BLaER1 (cell line): Measurements from ENCODE around the gene MORN5.

ENCODE experiments used
- H3K27ac ChIP-seq: shearing (Covaris generic); formaldehyde crosslinking; 2 replicates; pipeline ENCODE4 v1.8.1; 2022
- H3K27me3 ChIP-seq: shearing (Covaris generic); formaldehyde crosslinking; 2 replicates; pipeline ENCODE4 v1.8.1; 2022
- H3K36me3 ChIP-seq: shearing (Covaris generic); formaldehyde crosslinking; 2 replicates; pipeline ENCODE4 v1.8.1; 2022
- H3K4me1 ChIP-seq: shearing (Covaris generic); formaldehyde crosslinking; 2 replicates; pipeline ENCODE4 v1.8.1; 2022
- H3K4me2 ChIP-seq: shearing (Covaris generic); formaldehyde crosslinking; 2 replicates; pipeline ENCODE4 v1.8.1; 2022
- H3K4me3 ChIP-seq: shearing (Covaris generic); formaldehyde crosslinking; 2 replicates; pipeline ENCODE4 v1.8.1; 2022
- H3K9ac ChIP-seq: shearing (Covaris generic); formaldehyde crosslinking; 2 replicates; pipeline ENCODE4 v1.8.1; 2022
- H3K9me3 ChIP-seq: shearing (Covaris generic); formaldehyde crosslinking; 2 replicates; pipeline ENCODE4 v1.8.1; 2022
- H4K20me1 ChIP-seq: shearing (Covaris generic); formaldehyde crosslinking; 2 replicates; pipeline ENCODE4 v1.8.1; 2022
- Cebpa-rat ChIP-seq: shearing (Covaris generic); IDR thresholded peaks from 2 replicates; pipeline ENCODE4 v1.8.1; 2022

The MORN5 gene

DNA sequence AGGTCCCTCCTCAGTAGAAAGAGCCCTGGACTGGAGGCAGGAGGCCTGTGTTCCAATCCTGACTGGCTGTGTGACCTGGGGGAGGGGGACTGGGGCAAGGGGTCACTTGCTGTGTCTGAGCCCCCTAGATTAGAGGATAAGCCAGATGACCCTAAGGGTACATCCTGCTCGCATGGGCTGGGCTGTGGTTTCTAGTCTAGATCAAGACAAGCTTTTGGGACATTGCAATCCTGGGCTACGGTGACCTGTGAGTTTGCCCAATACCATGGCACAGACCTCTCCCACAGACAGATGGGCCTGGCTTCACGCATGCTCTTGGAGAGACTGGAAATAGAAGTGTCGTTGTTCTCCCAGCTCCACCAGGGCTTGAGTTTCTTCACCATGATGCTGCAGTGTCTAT is 27.2 kb upstream of the MORN5 start:
- Histone ChIP-seq H3K9ac (no peak overlapping the region), H3K36me3 (no peaks in the 10 kb centered on the region), H3K4me1 (no peaks in the 10 kb centered on the region), H3K27me3 (peaks cover 13% of the 10 kb centered on the region), H3K4me3 (no peak overlapping the region), H3K27ac (no peak overlapping the region), H4K20me1 (no peaks in the 10 kb centered on the region), H3K4me2 (no peak overlapping the region), H3K9me3 (no peaks in the 10 kb centered on the region)
- no peak for TF ChIP-seq Cebpa-rat

DNA sequence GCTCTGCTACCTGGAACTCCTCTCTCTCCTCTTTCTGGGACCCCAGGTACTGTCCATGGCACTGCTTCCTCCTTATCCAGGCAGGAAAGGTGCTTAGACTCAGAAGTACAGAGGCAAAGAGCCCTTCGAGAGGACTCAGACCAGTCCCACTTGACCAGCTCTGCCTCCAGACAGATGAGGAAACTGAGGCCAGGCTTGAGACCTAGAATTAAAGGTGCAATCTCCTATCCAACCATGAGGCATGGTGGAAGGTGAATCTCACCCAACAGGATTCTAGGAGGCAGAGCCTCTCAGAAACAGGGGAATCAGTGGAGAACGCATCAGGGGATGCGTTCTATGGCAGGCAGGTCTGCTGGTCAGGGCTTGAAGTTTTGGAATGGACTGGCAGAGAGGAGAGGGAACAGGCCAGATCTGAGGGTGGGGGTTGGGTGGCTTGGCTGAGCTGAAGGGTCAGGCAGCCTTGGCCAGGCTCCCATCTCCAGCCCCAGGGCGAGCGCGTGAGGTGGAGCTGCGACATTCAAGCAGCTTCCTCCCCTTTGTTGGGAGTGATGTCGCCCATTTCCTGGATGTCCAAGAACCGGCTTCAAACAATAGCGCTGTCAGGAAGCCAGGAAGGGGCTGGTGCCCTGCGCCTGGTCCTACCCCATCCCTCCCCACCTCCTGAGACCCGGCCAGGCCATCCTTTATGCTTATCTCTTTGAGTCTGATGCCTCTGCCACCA is 26.3 kb upstream of the MORN5 start:
- H3K4me1 ChIP-seq, result no peaks in the 10 kb centered on the region
- H3K9me3 ChIP-seq, result no peaks in the 10 kb centered on the region
- H3K9ac ChIP-seq, result no peak overlapping the region
- H4K20me1 ChIP-seq, result no peaks in the 10 kb centered on the region
- no peak for TF ChIP-seq Cebpa-rat
- no peaks in the 10 kb centered on the region for H3K36me3 ChIP-seq
- peaks cover 7% of the 10 kb centered on the region; the same call in 1 of the 2 replicates for H3K27me3 ChIP-seq
- H3K27ac ChIP-seq, result no peak overlapping the region
- no peak overlapping the region for H3K4me2 ChIP-seq
- H3K4me3 ChIP-seq, result no peak overlapping the region

DNA sequence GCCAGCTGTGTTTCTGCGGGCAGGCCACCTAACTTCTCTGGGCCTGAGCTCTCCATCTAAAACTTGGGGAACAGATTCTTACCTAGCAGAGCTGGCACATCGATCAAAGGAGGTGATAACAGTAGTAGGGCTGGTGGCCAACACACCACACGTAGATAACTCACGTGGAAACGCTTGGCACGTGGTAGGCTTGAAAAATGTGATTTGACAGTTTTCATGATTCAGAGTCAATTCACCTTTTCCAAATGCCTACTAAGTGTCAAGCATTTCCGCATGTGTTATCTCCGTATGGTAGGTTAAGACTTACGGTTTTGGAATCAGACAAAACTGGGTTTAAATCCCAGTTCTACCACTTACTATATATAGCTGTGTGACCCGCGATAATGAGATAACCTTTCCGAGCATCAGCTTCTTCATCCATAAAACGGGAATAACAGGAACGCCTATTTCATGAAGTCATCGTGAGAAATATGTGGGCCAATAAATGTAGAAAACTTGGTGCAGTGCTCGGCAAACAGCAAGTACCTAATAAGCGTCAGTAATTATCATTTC is 25.6 kb upstream of the MORN5 start:
- TF ChIP-seq Cebpa-rat, result no peak
- Histone ChIP-seq H3K4me1 (no peaks in the 10 kb centered on the region), H3K36me3 (no peaks in the 10 kb centered on the region), H3K4me3 (no peak overlapping the region), H3K27me3 (peaks cover 7% of the 10 kb centered on the region; the same call in 1 of the 2 replicates), H4K20me1 (no peaks in the 10 kb centered on the region), H3K4me2 (no peak overlapping the region), H3K27ac (no peak overlapping the region), H3K9me3 (no peaks in the 10 kb centered on the region), H3K9ac (no peak overlapping the region)

DNA sequence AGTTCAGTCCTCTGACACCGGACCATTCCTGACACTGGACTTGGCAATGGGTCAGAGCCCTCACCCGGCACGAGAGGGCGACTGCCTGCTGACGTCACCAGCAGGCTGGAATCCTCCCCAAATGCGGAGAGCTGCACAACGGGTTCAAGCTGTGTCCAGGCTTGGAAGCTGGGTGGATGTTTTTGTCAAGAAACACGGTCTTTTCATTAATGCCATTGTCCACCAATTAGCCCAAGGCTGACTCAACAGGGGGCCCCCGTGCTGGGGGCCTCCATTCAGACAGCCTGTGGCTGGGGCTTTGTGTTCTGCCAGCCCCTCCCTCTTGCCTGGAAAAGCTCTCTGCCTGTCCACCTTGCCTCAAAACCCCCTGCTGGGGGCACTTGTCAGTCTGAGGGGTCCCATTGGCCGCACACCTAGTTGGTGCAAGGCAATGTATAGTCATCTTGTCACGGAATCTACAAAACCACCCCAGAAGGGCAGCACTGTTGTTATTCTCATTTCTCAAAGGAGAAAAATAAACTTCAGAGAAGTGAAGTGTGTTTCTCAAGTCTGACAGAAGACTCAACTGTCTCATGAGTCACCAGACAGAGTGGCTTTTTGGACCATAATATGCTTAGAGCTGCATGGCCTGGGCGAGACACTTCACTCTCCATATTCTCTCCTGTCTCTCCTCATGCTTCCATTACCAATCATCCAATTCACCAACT is 24.7 kb upstream of the MORN5 start:
- no peak for TF ChIP-seq Cebpa-rat
- H3K27ac ChIP-seq, result no peak overlapping the region
- no peaks in the 10 kb centered on the region for H4K20me1 ChIP-seq
- H3K9me3 ChIP-seq, result no peaks in the 10 kb centered on the region
- no peaks in the 10 kb centered on the region for H3K36me3 ChIP-seq
- H3K4me1 ChIP-seq, result no peaks in the 10 kb centered on the region
- no peak overlapping the region for H3K9ac ChIP-seq
- H3K27me3 ChIP-seq, result peaks cover 7% of the 10 kb centered on the region; the same call in 1 of the 2 replicates
- H3K4me3 ChIP-seq, result no peak overlapping the region
- H3K4me2 ChIP-seq, result no peak overlapping the region

DNA sequence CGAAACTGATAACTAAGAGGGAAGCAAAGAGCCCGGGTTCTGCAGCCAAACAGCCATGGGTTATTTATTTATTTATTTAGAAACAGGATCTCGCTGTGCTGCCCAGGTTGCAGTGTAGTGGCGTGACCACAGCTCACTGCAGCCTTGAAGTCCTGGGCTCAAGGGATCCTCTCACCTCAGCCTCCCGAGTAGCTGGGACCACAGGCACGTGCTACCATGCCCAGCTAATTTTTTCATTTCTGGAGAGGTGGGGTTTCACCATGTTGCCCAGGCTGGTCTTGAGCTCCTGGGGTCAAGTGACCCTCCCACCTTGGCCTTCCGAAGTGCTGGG is 24.2 kb upstream of the MORN5 start:
- Histone ChIP-seq H3K4me2 (no peak overlapping the region), H3K9me3 (no peaks in the 10 kb centered on the region), H3K27me3 (peaks cover 7% of the 10 kb centered on the region; the same call in 1 of the 2 replicates), H3K27ac (no peak overlapping the region), H3K4me3 (no peak overlapping the region), H4K20me1 (no peaks in the 10 kb centered on the region), H3K36me3 (no peaks in the 10 kb centered on the region), H3K9ac (no peak overlapping the region), H3K4me1 (no peaks in the 10 kb centered on the region)
- TF ChIP-seq Cebpa-rat, result no peak

DNA sequence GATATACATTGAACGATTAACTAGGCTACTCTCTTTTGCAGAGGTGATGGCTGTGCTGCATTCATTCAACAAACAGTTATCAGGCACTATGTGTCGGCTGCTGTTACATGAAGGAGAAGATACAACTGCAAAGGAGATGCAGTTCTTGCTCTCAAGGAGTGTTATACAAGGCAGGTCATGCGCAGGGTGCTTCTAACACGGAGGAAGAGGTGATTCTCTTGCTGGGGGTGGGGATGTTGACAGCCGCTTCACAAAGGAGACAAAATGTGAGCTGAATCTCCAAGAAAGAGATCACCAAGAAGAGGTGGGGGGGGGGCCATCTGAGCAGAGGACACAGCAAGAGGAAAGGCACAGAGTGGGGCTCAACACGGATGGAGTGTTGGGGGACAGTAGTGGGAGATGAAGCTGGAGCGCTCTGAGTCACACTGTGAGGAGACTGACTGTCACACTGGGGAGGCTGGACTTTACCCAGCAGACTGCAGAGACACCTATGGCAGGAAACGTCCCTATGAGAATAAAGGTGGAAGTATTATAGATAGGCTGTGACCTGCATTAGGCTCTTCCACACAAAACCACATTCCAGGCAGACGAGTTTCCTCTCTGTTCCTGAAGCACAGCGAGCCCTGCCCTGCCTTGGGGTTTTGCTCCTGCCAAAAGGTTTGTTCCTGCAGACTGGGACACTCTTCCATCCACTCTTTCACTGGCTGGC is 21.0 kb upstream of the MORN5 start:
- no peak overlapping the region for H3K4me3 ChIP-seq
- H3K36me3 ChIP-seq, result peaks cover 27% of the 10 kb centered on the region
- H3K4me1 ChIP-seq, result no peaks in the 10 kb centered on the region
- H3K27me3 ChIP-seq, result no peaks in the 10 kb centered on the region
- H3K9me3 ChIP-seq, result no peaks in the 10 kb centered on the region
- H4K20me1 ChIP-seq, result no peaks in the 10 kb centered on the region
- no peak overlapping the region for H3K4me2 ChIP-seq
- no peak for TF ChIP-seq Cebpa-rat
- no peak overlapping the region for H3K27ac ChIP-seq
- H3K9ac ChIP-seq, result no peak overlapping the region

DNA sequence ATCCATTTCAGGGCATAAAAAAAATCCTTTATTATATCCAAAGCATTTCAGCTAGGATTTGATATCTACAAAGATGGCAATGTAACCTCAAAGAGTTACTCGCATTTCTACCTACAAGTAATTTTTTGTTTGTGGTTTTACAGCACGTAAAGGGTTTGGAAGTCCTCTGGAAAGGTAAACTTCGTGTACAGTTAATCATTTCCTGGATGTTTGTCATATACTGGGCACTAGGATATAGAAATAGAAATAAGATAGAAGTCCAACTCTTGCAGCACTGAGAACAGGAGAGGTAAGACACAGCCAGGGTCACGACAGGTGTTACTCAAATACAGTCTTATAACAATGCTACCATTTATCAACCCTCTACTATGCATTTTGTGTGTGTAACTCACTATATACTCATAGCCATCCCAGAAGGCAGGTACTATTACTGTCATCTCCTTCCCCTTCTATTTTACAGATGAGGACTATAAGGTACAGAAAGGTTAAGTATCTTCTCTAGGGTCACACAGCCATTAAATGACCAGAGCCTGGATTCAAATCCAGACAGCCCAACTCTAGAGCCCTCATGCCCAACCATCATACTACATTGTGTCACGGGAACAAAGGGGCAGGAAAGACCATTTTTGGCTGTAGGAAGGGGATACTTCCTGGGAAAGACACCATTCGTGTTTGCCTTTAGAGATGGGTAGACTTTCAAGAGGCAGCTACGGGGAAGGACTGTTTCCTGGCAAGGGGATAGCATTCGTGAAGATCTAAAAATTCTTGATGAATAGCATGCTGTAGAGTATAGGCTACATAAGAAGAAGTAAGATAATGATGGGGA is 19.1 kb upstream of the MORN5 start:
- Histone ChIP-seq H3K9me3 (no peaks in the 10 kb centered on the region), H3K4me1 (no peaks in the 10 kb centered on the region), H3K4me2 (no peak overlapping the region), H4K20me1 (peaks cover 14% of the 10 kb centered on the region), H3K27ac (no peak overlapping the region), H3K36me3 (peaks cover 46% of the 10 kb centered on the region), H3K9ac (no peak overlapping the region), H3K27me3 (no peaks in the 10 kb centered on the region), H3K4me3 (no peak overlapping the region)
- no peak for TF ChIP-seq Cebpa-rat

DNA sequence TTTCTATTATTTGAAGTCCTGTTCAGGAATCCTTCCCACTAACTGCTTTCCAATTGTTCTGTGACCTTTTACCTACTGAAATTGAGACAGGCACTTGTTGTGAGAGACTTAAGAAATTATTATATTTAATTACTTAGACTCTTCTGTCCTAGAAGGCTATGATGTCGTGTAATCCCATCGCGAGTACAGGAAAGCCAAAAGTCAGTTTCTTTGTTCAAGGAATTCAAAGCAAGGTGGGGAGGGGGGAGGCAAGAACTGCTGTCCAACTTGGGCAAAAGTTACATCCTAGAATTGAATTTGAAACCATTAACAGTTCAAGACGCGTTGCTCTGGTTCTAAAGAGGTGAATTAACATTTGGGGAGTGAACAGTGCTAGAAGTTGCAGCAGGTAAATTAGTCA is 18.0 kb upstream of the MORN5 start:
- Histone ChIP-seq H3K9me3 (no peaks in the 10 kb centered on the region), H3K4me2 (no peak overlapping the region), H3K4me3 (no peak overlapping the region), H3K27ac (no peak overlapping the region), H3K36me3 (peaks cover 56% of the 10 kb centered on the region), H3K27me3 (no peaks in the 10 kb centered on the region), H3K9ac (no peak overlapping the region), H4K20me1 (peaks cover 23% of the 10 kb centered on the region), H3K4me1 (no peaks in the 10 kb centered on the region)
- no peak for TF ChIP-seq Cebpa-rat

DNA sequence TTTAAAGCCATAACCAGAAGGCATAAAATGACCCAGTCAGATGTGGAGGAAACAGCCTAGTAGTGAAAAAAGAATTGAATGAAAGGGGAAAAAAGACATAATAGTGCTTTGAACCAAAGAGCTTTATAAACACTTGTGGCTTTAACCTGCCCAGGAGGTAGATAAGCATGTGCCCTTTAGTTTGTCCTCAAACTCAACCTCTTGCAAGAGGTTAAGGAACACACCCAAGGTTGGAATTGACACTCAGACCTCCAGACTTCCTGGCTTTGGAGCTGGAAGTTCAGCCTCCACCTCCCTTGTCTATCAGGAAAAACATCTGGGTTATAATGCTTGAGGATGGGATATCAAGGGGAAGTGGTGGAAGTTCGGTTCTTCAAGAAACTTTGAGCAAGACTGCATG is 16.4 kb upstream of the MORN5 start:
- Histone ChIP-seq H3K36me3 (peaks cover 72% of the 10 kb centered on the region), H3K4me3 (no peak overlapping the region)

More for the DNA sequence above, 16.4 kb upstream of the MORN5 start:
- H3K4me1 ChIP-seq, result no peaks in the 10 kb centered on the region
- H3K27ac ChIP-seq, result no peak overlapping the region
- no peak overlapping the region for H3K4me2 ChIP-seq
- H4K20me1 ChIP-seq, result peaks cover 28% of the 10 kb centered on the region
- H3K9ac ChIP-seq, result no peak overlapping the region
- no peak for TF ChIP-seq Cebpa-rat
- no peaks in the 10 kb centered on the region for H3K27me3 ChIP-seq
- H3K9me3 ChIP-seq, result no peaks in the 10 kb centered on the region
